Neural crest cell (in vitro differentiated cells): ENCODE measurements around the gene GALNT14. TPM values are rescaled to one million over a fixed set of nuclear protein-coding genes. Genes with fewer than 3 reads are reported as not detected.

ENCODE experiments used
- DNase-seq: peaks from one replicate; pipeline ENCODE4 v3.0.0; 2021; ENCODE audit warnings: low read depth, mixed read lengths, low spot score
- H3K27ac Mint-ChIP-seq: one replicate; pipeline ENCODE4 v1.8.0; 2021; ENCODE audit warnings: mild to moderate bottlenecking, mixed read lengths; ENCODE audit not compliant: unreplicated experiment
- H3K27me3 Mint-ChIP-seq: 2 replicates; pipeline ENCODE4 v1.8.0; 2021; ENCODE audit warnings: low read depth, mild to moderate bottlenecking, mixed read lengths
- H3K36me3 Mint-ChIP-seq: 2 replicates; pipeline ENCODE4 v1.8.0; 2021; ENCODE audit warnings: low read depth, mild to moderate bottlenecking, mixed read lengths
- H3K4me1 Mint-ChIP-seq: 2 replicates; pipeline ENCODE4 v1.8.0; 2021; ENCODE audit warnings: mixed read lengths
- H3K4me3 Mint-ChIP-seq: one replicate; pipeline ENCODE4 v1.8.0; 2021; ENCODE audit warnings: mild to moderate bottlenecking, mixed read lengths
- H3K9me3 Mint-ChIP-seq: 2 replicates; pipeline ENCODE4 v1.8.0; 2021; ENCODE audit warnings: mixed read lengths
- total RNA-seq: library from RNA; stranded (reverse); gene quantifications from 2 replicates; pipeline ENCODE4 v1.2.1, GENCODE V29; 2021
- TF ChIP-seq, protein P1 (sequence below): fragments of 200-600 bp; sonication (generic); conservative IDR thresholded peaks from 2 replicates; pipeline ENCODE4 v1.5.0; 2021; ENCODE audit warnings: antibody characterized with exemption, mild to moderate bottlenecking

GALNT14 gene
- total RNA-seq, 1 donor from 2014 or later = 1.5 TPM

DNA sequence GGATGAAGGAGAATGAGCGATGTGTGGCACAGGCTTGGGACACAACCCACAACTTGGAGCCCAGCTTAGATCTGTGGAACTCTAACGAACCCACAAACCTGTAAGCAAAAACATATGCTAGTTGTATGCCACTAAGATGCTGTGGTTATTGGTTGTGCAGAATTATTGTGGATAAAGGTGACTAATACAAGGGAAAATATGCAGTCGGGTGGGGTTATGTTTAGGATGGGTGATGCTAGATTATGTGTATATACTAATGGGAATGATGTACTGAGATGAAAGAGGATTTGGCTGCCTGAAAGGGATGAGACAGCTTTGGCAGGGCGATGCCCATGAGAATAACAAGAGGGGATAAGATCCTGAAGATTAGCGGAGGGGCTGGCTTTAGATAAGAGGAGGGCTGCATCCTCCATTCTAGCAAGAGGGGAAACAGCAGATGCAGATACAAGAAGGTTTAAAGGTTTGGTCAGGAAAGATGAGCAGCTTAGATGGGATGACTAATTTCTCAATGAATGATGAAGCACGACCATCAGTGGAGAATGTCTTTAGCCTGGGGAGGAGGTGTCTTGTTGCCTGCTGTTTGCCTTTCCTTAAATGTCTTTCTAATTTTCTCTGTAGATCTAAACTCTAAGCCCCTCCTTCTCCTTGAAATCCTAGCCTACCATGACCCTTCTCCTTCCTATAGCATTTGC lies 49.6 kb downstream of the GALNT14 start:
- Mint-ChIP-seq H3K9me3 (peaks cover 8% of the 10 kb centered on the region), H3K36me3 (no peaks in the 10 kb centered on the region), H3K27me3 (peaks cover 30% of the 10 kb centered on the region), H3K27ac (no peak overlapping the region), H3K4me1 (no peaks in the 10 kb centered on the region), H3K4me3 (no peak overlapping the region)
- DNase-seq = no peak
- TF ChIP-seq, protein P1, sequence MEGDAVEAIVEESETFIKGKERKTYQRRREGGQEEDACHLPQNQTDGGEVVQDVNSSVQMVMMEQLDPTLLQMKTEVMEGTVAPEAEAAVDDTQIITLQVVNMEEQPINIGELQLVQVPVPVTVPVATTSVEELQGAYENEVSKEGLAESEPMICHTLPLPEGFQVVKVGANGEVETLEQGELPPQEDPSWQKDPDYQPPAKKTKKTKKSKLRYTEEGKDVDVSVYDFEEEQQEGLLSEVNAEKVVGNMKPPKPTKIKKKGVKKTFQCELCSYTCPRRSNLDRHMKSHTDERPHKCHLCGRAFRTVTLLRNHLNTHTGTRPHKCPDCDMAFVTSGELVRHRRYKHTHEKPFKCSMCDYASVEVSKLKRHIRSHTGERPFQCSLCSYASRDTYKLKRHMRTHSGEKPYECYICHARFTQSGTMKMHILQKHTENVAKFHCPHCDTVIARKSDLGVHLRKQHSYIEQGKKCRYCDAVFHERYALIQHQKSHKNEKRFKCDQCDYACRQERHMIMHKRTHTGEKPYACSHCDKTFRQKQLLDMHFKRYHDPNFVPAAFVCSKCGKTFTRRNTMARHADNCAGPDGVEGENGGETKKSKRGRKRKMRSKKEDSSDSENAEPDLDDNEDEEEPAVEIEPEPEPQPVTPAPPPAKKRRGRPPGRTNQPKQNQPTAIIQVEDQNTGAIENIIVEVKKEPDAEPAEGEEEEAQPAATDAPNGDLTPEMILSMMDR = no peak

DNA sequence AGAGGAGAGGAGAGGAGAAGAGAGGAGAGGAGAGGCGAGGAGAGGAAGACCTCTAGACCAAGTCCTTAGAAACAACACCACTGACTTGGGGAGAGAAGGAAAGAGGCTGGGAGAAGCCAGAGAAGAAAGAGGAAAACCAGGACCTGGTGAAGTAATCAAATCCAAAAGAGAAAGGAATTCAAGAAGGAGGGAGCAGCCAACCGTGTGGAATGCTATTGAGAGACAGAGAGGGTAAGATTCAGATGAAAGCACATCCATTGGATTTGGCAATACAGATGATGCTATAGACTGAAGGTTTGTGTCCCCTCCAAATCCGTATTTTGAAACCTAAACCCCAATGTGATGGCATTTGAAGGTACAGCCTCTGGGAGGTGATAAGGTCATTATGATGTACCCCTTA lies 50.7 kb downstream of the GALNT14 start:
- Mint-ChIP-seq H3K4me3 (no peak overlapping the region), H3K36me3 (no peaks in the 10 kb centered on the region), H3K9me3 (peaks cover 8% of the 10 kb centered on the region), H3K27me3 (peaks cover 34% of the 10 kb centered on the region), H3K27ac (no peak overlapping the region), H3K4me1 (no peaks in the 10 kb centered on the region)
- TF ChIP-seq, protein P1 = no peak
- no peak for DNase-seq

DNA sequence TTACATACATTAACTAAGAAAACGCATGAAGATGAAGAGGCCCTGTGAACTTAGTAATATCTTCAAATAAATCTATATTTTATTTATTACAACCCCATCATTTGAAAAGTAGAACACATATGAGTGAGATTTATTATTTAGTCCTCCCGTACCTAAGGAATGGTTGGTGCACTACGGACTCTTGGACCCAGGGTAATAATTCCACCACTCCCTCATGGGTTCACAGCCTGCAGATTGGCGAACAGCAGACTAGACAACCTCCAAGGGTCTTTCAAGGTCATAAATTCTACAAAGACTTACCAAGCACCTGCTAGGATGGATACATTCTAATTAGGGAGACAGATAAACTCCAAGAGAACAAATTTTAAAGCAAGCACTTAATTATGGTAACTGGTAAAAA lies 51.6 kb downstream of the GALNT14 start:
- H3K9me3 Mint-ChIP-seq = peaks cover 8% of the 10 kb centered on the region
- H3K27me3 Mint-ChIP-seq = peaks cover 34% of the 10 kb centered on the region
- no peaks in the 10 kb centered on the region for H3K4me1 Mint-ChIP-seq
- no peak for DNase-seq
- H3K27ac Mint-ChIP-seq = no peak overlapping the region
- H3K36me3 Mint-ChIP-seq = no peaks in the 10 kb centered on the region
- TF ChIP-seq, protein P1 = no peak
- H3K4me3 Mint-ChIP-seq = no peak overlapping the region

- TF ChIP-seq, protein P1 = no peak
- Mint-ChIP-seq H3K36me3 (no peaks in the 10 kb centered on the region), H3K9me3 (peaks cover 6% of the 10 kb centered on the region), H3K27ac (no peak overlapping the region), H3K4me1 (no peaks in the 10 kb centered on the region), H3K4me3 (no peak overlapping the region), H3K27me3 (peaks cover 25% of the 10 kb centered on the region)
- DNase-seq = no peak
Observed at GRCh38 chr2:31083234-31083993, 54.8 kb downstream of the GALNT14 start.

DNA sequence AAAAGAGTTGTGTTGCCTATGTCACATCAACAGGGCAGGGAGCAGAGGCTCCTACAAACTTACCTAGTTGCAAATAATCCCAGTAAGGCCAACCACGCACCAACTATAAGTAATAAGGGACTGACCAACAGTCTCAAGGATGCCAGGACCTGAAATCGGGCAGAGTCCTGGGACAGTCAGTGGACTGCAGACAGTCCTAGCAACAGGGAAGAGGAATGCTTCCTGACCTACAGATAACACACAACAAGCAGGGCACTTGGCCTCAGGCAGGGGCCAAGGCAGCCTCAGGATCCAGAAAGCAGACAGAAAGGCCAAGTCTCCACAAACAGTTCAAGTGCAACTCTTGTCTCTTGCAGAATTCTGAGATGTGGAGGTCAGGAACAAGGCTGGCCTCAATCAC lies 56.2 kb downstream of the GALNT14 start:
- Mint-ChIP-seq H3K4me3 (no peak overlapping the region), H3K36me3 (no peaks in the 10 kb centered on the region), H3K4me1 (no peaks in the 10 kb centered on the region), H3K9me3 (no peaks in the 10 kb centered on the region), H3K27ac (peak overlapping the region; percentile 11), H3K27me3 (peaks cover 18% of the 10 kb centered on the region)
- DNase-seq = no peak
- TF ChIP-seq, protein P1 = no peak
